ENCODE data around the gene RPTOR.

Gene RPTOR

DNA sequence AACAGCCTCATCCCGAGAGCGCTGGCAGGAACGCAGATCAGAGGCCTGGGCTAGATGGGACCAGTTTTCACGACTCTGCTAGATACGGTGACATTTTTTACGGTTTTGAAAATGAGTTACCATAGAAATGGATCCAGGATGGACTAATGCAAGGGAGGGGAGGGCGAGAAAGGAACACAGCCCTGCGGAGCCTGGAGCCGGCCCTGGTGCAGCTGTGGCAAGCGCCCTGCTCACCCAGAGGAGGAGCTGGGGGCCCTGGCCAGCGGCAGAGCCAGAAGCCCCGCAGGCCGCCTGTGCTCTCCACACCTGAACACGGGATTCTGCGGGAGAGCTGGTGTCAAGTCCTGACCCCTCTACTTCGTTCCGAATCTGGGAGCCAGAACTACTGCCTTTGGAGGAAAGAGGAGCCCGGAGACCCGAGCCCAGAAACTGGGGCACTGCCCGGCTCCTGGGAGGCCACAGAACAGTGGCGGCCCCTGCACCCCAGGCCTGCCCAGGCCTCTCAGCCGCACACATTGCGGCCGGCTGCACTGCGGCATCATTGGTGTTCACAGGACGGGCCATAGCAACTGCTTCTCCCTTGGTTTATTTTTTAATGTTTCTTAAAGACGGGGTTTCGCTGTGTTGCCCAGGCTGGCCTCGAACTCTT lies 358.4 kb downstream of the RPTOR start:
- DNase-seq (ENCODE audit: low spot score) = no peak
- TF ChIP-seq, protein P1, sequence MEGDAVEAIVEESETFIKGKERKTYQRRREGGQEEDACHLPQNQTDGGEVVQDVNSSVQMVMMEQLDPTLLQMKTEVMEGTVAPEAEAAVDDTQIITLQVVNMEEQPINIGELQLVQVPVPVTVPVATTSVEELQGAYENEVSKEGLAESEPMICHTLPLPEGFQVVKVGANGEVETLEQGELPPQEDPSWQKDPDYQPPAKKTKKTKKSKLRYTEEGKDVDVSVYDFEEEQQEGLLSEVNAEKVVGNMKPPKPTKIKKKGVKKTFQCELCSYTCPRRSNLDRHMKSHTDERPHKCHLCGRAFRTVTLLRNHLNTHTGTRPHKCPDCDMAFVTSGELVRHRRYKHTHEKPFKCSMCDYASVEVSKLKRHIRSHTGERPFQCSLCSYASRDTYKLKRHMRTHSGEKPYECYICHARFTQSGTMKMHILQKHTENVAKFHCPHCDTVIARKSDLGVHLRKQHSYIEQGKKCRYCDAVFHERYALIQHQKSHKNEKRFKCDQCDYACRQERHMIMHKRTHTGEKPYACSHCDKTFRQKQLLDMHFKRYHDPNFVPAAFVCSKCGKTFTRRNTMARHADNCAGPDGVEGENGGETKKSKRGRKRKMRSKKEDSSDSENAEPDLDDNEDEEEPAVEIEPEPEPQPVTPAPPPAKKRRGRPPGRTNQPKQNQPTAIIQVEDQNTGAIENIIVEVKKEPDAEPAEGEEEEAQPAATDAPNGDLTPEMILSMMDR (IDR thresholded peaks at IDR 0.05; ENCODE audit: extremely low read depth, insufficient read depth, missing control alignments) = no peak
- in situ Hi-C loops (cut with MboI; ENCODE audit: low pct_unique_long_range_greater_than_20kb, low sequenced_read_pairs, unreplicated experiment) = no loop called here

DNA sequence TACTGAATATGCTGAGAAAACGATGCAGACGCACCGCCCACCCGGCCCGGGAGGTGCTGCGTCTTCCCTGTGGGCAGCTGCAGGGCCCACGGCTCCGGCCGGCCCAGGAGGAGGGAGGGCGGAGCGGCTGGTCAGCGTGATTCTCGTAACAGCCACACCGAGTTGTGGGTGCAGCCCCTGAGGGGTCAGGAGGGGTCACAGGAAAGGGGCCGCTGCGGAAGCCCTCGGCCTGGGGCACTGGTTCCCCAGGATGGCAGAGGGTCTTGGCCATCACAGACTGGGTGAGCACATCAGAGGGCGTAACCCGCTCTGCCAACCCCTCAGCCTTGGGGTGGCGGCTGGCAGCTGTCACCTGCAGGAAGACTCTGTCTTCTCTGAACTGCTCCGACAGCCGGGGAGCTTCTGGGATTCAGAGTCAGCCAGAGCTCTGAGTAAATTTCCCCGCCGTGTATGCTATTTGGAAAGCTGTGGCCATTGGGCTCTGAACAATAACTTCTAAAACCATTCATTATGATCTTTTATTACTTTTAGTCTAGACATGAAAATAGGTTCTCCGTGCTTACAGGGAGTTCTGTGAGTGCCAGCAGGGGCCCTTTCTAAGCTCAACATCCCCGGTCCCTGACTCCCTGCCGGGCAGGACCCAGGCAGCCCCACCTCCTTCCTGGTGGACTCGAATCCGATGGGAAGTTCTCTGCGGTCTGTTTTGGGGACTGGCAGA lies 359.6 kb downstream of the RPTOR start:
- TF ChIP-seq, protein P1 (IDR thresholded peaks at IDR 0.05; ENCODE audit: extremely low read depth, insufficient read depth, missing control alignments) = no peak
- in situ Hi-C loops (cut with MboI; ENCODE audit: low pct_unique_long_range_greater_than_20kb, low sequenced_read_pairs, unreplicated experiment) = no loop called here
- no peak for DNase-seq (ENCODE audit: low spot score)

DNA sequence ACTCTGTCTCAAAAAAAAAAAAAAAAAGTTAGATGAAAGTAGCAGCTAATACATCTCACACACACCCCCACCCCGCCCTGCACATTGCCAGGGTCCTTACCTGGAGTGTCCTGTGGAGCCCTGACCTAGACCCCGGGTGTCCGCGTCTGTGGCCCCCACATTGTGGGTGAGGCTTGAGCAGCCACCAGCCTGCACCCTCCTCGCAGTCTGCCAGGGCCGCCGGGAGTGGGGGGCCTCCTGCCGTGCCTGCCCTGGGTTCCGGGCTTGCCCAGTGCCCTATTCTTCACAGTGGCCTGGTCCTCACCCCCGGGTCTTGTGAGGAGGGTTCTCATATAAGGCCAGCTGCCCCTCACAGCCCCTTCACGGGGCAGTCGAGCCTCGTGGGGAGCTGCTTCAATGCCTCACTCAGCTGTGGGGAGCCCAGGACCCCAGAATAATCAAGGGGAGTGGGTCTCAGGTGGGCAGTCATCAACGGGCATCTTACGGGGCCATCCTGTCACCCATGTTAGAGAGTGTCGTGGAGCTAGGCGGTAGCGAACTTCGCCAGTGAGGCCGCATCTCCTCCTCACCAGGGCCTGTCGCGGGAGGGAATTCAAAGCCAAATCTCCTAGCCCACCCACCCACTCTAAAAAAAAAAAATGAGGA lies 361.1 kb downstream of the RPTOR start:
- DNase-seq (ENCODE audit: low spot score) = no peak
- TF ChIP-seq, protein P1 (IDR thresholded peaks at IDR 0.05; ENCODE audit: extremely low read depth, insufficient read depth, missing control alignments) = no peak
- in situ Hi-C loops (cut with MboI; ENCODE audit: low pct_unique_long_range_greater_than_20kb, low sequenced_read_pairs, unreplicated experiment) = no loop called here

DNA sequence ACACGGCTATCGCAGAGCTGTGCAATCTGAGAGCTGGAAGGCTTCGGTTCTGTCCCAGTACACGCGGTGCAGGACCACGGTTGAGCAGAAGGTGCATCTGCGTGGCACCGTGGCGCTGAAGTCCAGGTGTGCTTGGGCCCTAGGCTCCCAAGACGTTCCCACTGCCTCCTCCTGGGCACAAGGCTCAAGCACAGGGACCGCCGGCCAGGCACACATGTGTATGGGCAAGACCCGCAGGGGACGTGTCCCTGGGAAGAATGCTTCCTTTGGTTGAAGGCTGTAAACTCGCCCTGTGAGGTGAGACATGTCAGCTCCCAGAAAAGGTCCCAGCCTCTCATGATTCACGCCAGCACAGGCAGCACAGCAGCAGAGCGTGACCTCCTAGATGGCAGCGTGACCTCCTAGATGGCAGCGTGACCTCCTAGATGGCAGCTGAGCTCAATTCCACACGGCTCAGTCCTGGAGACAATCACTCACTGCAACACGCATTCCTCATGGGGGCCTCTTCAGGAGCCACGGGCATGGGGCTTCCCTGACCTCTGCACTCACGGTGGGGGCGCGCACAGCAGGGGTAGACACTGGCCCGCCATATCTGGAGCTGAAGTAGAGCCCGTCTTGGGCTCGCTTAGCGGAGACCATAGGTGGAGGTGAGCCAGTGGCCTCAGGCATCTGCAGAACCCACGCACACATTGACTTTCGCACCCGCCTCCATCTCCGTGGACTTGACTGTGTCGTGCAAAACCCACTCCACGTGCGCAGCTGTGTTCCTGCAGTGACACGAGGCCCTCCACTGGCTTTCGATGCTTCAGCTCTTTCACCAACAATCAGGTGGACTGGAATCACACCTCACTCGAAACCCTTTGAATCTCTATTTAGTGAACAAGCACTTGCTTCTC lies 362.0 kb downstream of the RPTOR start:
- in situ Hi-C loops (cut with MboI; ENCODE audit: low pct_unique_long_range_greater_than_20kb, low sequenced_read_pairs, unreplicated experiment) = no loop called here
- TF ChIP-seq, protein P1 (IDR thresholded peaks at IDR 0.05; ENCODE audit: extremely low read depth, insufficient read depth, missing control alignments) = no peak
- no peak for DNase-seq (ENCODE audit: low spot score)

DNA sequence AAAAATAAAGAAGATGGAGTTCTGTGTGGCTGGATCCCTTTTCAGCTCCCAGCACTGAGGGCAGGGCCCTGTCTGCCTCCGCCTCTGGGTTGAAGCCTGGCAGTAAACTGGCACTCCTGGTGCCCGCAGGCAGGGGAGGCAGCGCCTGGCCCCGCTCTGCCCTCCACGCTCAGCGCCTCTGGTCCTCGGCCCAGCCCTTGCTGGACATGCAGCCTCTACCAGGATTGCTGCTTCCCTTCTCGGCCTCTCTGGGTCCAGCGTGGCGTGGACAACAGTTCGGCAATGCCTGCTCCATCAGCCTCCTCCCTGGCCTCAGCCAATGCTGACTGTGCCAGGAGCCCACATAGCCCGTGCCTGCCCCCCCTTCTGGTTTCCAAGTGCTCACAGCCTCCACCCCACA lies 362.6 kb downstream of the RPTOR start:
- in situ Hi-C loops (cut with MboI; ENCODE audit: low pct_unique_long_range_greater_than_20kb, low sequenced_read_pairs, unreplicated experiment) = no loop called here
- TF ChIP-seq, protein P1 (IDR thresholded peaks at IDR 0.05; ENCODE audit: extremely low read depth, insufficient read depth, missing control alignments) = no peak
- no peak for DNase-seq (ENCODE audit: low spot score)

DNA sequence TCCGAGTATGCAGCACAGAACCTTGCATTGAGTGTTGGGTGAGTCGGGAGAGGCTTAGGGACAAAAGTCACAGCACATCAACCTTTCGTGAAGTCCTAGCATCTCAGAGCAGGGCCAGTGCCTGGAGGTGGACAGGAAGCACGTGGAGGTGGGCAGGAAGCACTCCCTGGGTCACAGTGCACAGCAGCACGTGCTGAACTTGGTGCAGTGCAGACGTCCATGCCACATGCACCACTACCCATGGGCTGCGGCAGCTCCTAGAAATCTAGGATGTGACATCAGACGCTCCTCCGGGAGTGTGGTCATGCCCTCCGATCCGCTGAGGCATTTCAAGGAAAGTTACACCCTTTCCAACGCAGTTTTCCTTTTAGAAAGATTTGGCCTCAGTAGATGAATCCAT lies 363.6 kb downstream of the RPTOR start:
- in situ Hi-C loops (cut with MboI; ENCODE audit: low pct_unique_long_range_greater_than_20kb, low sequenced_read_pairs, unreplicated experiment) = no loop called here
- no peak for DNase-seq (ENCODE audit: low spot score)

More for the DNA sequence above, 363.6 kb downstream of the RPTOR start:
- TF ChIP-seq, protein P1 (IDR thresholded peaks at IDR 0.05; ENCODE audit: extremely low read depth, insufficient read depth, missing control alignments) = no peak

Data from GM13977 (cell line).